Activated T-cell treated with anti-CD3 and anti-CD28 coated beads, Interleukin-2, amount 50 U/mL, for 24 hours (primary cell): ENCODE results near the gene STARD10.

Source experiments
- DNase-seq: peaks from one replicate; pipeline ENCODE4 v3.0.0-alpha.2; 2020
- H3K27ac Mint-ChIP-seq: 2 replicates; pipeline ENCODE4 v1.8.0; 2020; ENCODE audit warnings: mild to moderate bottlenecking, mixed read lengths
- H3K27me3 Mint-ChIP-seq: 2 replicates; pipeline ENCODE4 v1.8.0; 2020; ENCODE audit warnings: mixed read lengths
- H3K36me3 Mint-ChIP-seq: 2 replicates; pipeline ENCODE4 v1.8.0; 2020; ENCODE audit warnings: low read depth, mixed read lengths
- H3K4me1 Mint-ChIP-seq: 2 replicates; pipeline ENCODE4 v1.8.0; 2020; ENCODE audit warnings: low read depth, mixed read lengths
- H3K4me3 Mint-ChIP-seq: 2 replicates; pipeline ENCODE4 v1.8.0; 2020; ENCODE audit warnings: mild to moderate bottlenecking, moderate library complexity, mixed read lengths
- H3K9me3 Mint-ChIP-seq: 2 replicates; pipeline ENCODE4 v1.8.0; 2020; ENCODE audit warnings: mixed read lengths

The STARD10 gene

DNA sequence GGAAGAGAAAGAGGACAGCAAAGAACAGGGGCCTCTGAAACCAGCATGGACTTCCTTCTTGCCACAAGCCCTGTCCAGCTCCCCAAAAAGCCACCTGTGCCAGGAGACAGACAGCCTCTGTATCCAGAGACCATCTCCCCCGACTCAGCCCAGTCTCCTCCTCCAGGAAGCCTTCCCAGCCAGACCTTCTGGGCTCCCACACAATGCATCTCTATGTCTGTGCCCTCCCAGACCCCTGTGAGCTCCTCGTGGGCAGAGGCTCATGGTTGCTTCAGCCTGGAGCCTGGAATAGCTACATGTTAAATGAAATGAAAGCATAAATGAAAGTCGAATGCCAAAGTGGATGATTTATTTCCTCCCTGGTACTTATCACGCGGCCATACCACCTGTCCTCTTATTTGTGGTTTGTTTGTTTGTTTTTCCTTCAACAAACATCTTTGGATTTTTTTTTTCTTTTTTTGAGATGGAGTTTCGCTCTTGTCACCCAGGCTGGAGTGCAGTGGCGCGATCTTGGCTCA is 34.3 kb downstream of the STARD10 start:
- Mint-ChIP-seq H3K27me3 (no peaks in the 10 kb centered on the region), H3K36me3 (peaks cover 8% of the 10 kb centered on the region), H3K9me3 (no peaks in the 10 kb centered on the region), H3K27ac (no peak overlapping the region), H3K4me1 (peaks cover 18% of the 10 kb centered on the region), H3K4me3 (no peak overlapping the region)
- DNase-seq, result no peak

DNA sequence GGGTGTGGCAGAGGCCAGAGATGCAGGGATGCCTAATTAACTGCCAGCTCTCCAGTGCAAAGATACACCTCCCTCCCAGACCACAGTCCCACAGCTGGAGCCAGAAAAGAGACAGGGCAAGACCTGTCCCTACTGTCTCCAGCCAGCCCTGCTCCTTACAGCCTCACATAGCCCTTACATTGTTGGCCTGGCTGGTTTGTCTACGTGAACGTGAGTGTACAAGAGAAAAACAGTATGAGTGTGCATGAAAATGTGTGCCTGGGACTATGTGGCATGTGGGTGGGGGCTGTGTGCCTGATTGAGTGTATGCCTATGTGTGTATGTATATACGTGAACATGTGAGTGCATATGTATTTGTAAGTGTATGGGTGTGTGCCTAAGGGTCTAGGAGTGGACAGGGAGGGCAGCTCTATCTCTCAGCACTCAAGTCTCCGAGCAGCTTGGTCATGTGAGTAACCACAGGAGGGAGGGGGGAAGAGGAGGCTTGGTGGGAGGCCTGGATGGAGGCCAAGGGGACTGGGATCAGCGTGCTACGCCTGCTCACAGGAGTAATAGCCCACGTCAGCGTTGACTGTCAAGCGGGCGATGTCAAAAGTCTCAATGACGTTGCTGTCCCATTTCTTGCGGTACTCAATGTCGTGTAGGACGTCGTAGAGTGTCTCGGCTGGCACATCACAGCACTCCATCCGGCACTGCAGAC is 35.0 kb downstream of the STARD10 start:
- no peak for DNase-seq
- H3K4me3 Mint-ChIP-seq, result no peak overlapping the region
- no peaks in the 10 kb centered on the region for H3K9me3 Mint-ChIP-seq
- no peak overlapping the region for H3K27ac Mint-ChIP-seq
- no peaks in the 10 kb centered on the region for H3K27me3 Mint-ChIP-seq
- peaks cover 8% of the 10 kb centered on the region for H3K36me3 Mint-ChIP-seq
- H3K4me1 Mint-ChIP-seq, result peaks cover 16% of the 10 kb centered on the region

DNA sequence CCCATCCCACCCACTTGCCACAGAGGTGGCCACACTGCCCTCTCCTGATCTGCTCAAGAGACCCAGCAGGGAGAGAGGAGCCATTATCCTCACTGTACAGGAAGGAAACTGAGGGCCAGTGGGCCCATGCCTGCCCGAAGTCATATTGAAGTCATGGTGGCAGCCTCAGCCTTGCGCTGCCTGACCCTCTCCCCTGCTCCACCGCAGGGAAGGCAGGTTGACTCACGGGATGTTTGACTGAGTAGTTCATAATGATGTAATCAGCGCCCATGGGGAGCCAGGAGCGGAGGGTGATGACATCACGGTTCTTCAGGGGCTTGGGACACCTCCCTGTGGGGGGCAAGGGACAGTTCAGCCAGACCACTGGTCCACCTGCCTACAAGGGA is 35.5 kb downstream of the STARD10 start:
- Mint-ChIP-seq H3K4me1 (peaks cover 12% of the 10 kb centered on the region), H3K27me3 (no peaks in the 10 kb centered on the region), H3K9me3 (no peaks in the 10 kb centered on the region), H3K36me3 (peaks cover 8% of the 10 kb centered on the region), H3K27ac (peak overlapping the region; percentile 37), H3K4me3 (no peak overlapping the region)
- no peak for DNase-seq

DNA sequence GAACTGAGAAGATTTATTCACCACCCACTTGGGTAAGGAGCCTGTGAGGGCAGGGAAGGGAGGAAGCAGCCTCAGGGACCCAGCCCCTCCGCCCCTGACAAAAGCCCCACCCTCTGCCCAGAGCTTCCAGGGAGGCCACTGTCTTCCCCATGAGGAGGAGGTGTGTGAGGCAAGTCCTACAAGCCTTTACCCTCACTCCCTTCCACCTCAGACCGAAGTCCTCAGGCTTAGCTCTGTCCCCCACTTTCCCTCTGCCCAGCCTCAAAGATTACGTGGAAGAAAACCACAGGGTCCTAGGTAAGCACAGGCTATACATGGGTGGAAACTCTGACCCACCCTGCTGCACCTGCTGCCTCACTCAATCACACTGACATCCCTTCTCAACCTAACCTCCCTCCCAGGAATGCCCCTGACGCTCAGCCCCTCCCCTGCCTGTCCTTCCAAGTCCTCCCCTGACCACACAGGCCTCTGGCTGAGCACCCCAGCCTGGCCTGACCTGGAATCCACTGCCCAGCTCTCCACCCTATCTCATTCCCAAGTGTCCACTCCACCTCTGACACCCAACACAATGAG is 38.0 kb downstream of the STARD10 start:
- H3K27ac Mint-ChIP-seq, result no peak overlapping the region
- DNase-seq, result no peak
- peaks cover 14% of the 10 kb centered on the region for H3K36me3 Mint-ChIP-seq
- no peaks in the 10 kb centered on the region for H3K9me3 Mint-ChIP-seq
- H3K4me3 Mint-ChIP-seq, result no peak overlapping the region
- H3K27me3 Mint-ChIP-seq, result no peaks in the 10 kb centered on the region
- peaks cover 17% of the 10 kb centered on the region for H3K4me1 Mint-ChIP-seq

DNA sequence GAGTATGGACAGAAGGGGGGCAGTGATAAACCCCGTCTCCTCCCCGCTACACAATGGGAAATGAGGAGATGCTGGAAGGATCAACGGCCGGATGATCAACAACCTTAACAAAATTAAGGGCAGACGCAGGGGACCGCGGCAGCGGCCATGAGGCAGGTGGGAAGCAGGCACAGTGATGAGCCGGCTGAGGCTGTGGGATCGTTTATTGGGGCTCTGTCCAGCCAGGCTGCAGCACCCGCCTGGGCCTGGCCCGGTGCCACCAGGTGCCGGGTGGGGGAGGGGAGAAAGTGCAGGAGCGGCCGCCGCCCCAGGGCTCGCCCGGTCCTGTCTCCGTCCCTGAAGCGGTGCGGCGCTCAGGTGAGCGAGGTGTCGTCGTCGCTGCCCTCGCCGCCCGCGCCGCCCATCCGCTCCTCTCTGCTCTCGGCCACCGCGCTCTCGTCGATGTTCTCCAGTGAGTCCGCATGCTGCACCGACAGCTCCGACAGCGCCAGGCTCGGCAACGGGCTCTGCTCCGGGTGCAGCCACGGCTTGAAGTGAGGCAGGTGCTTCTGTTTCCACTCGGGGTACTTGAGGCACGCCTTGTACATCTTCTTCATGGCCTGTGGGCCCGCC is 39.2 kb downstream of the STARD10 start:
- Mint-ChIP-seq H3K4me1 (peaks cover 26% of the 10 kb centered on the region), H3K4me3 (no peak overlapping the region), H3K27ac (no peak overlapping the region)

DNA sequence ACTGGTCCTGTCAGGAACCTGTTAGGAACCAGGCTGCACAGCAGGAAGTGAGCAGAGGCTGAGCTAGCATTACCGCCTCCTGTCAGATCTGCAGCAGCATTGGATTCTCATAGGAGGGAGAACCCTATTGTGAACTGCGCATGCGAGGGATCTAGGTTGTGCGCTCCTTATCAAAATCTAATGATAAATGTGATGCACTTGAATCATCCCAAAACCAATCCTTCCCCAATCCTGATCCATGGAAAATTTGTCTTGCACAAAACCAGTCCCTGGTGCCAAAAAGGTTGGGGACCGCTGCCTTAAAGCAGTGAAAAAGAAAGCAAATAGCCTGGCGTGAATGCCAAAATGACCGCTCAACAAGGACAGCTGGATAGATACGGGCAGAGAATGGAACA is 39.7 kb downstream of the STARD10 start:
- Mint-ChIP-seq H3K4me3 (no peak overlapping the region), H3K9me3 (no peaks in the 10 kb centered on the region), H3K27ac (no peak overlapping the region), H3K36me3 (peaks cover 14% of the 10 kb centered on the region), H3K4me1 (peaks cover 31% of the 10 kb centered on the region), H3K27me3 (no peaks in the 10 kb centered on the region)
- no peak for DNase-seq

More for the DNA sequence above, 39.2 kb downstream of the STARD10 start:
- H3K36me3 Mint-ChIP-seq, result peaks cover 14% of the 10 kb centered on the region
- DNase-seq, result no peak
- H3K9me3 Mint-ChIP-seq, result no peaks in the 10 kb centered on the region
- no peaks in the 10 kb centered on the region for H3K27me3 Mint-ChIP-seq

DNA sequence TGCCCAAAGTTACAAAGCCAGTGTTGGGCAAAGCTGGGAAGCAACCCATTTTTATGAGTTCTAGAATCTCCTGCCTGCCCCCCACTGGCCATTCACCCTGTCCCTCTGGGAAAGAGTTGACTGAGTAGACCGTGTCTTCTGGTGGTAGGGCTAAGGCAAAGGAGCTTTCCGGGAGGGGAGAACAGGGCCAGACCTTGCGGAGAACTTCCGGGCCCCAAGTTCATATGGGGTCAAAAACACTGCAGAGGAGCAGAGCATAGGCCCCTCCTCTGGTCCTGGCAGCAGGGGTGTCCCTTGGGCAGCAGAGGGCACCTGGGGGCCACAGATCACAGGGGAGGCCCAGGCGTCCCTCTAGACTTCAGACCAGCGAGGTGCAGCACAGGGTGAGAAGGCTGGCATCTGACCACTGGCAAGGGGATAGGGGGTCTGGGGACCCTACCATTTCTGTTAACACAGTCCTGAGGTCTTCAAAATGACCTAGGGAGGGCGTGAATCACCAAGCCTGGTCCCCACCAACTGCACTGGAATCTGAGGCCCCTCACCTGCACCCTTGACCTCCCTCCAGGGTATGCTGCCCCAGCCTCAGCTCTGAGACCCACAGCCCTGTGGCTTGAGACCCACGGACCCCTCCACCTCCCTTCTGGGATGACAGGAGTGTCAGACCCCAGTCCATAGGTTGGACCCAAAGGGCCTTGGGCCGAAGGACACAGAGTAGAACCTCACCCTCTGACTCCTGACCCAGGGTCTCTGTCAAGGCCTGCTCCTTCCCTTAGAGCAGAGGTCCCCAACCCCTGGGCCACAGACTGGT is 40.3 kb downstream of the STARD10 start:
- H3K4me1 Mint-ChIP-seq, result peaks cover 37% of the 10 kb centered on the region
- no peaks in the 10 kb centered on the region for H3K27me3 Mint-ChIP-seq
- no peaks in the 10 kb centered on the region for H3K9me3 Mint-ChIP-seq
- peaks cover 19% of the 10 kb centered on the region for H3K36me3 Mint-ChIP-seq
- no peak overlapping the region for H3K27ac Mint-ChIP-seq
- DNase-seq, result no peak
- peak overlapping the region; percentile 87 for H3K4me3 Mint-ChIP-seq

DNA sequence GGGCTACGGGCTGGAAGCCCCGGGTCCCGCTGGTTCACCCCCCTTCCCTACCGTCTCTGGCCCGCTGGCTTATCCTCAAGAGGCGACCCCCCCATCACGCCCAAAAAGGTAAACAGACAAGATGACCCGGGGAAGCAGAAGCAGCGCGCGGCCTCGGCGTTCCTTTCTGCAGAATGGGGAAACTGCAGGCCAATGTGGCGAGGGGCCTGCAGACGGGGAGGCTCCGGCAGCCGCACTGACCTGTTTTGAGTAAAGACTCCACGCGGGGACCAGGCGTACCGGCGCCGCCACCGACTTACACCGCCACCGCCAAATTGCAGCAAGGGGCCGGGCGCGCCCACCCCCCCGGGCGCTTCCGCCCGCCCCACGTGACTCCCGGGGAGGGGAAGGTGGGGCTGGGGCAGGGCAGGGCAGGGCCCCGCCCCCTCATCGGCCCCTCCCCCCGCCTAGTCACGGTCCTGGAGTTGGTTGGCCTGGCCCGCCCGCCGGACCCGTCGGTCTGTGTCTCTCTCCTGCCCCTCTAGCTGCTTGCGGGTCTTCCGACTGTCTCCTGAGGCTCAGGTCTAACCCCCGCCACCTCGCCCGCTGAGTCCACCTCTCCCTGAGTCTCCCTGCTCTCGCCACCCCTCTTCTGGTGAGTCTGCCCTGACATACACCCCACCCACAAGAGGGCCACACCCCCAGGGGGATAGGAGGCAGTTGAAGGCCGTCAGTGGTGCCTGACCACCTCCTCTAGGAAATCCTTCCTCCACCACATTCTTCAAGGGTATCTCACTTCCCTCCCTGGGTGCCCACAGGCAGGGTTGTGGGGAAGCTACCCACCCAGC is 41.5 kb downstream of the STARD10 start, which contains the start of gene ARAP1:
TSS of gene ARAP1 (minus strand) at position 321 of the 827 bp plus-strand sequence. CDS start 25,280 bp downstream, outside the sequence.
- H3K4me1 Mint-ChIP-seq, result peaks cover 41% of the 10 kb centered on the region
- no peaks in the 10 kb centered on the region for H3K27me3 Mint-ChIP-seq
- no peaks in the 10 kb centered on the region for H3K9me3 Mint-ChIP-seq
- H3K27ac Mint-ChIP-seq, result peak within 1 kb of the TSS; percentile 96
- peak within 1 kb of the TSS; percentile 87 for H3K4me3 Mint-ChIP-seq
- peak; percentile 86 for DNase-seq
- peaks cover 15% of the 10 kb centered on the region for H3K36me3 Mint-ChIP-seq

DNA sequence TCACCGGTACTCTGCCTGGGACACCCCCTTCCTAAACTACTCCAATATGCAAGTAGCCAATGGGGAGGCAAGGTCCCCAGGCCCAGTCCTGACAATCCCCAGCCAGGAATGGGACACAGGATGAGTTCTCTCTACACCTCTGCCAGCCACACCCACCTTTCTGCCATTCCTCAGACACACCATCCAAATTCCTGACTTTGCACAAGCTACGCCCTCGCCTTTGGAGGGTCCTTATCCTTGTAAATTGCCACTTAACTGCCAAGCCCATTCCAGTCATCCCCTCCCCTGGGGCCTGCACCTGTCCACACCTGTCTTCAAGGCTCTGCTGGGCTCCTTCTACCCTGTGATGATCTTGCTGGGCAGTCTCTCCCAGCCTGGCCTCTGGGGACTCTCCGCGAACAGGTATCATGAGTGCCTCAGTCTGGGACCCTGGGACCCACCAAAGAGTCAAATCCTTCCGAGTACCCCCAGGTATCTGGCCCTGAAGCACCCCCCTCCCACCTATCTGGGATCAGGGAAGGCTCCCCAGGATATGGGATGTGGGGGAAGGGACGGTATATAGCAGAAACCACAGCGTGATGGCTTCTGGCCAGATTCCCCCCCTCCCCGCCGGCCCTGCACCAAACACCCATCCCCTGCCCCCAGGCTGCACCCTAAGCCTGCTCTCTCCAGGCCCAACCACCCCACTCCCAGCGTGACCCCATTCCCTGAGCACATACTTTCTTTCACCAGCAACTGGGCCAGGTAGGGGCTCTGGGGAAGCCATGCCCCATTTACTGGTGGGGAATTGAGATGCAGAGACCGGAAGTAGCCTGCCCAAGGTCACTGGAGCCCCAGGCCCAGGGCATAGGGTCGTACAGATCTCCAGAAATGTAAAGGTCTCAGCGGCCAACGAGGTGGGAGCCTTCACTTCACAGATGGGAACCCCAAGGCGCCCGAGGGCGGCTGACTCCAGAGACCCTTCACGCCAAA is 42.4 kb downstream of the STARD10 start:
- no peaks in the 10 kb centered on the region for H3K27me3 Mint-ChIP-seq
- peaks cover 43% of the 10 kb centered on the region for H3K4me1 Mint-ChIP-seq
- no peaks in the 10 kb centered on the region for H3K9me3 Mint-ChIP-seq
- no peak for DNase-seq
- H3K36me3 Mint-ChIP-seq, result peaks cover 13% of the 10 kb centered on the region
- peak overlapping the region; percentile 89 for H3K27ac Mint-ChIP-seq
- peak overlapping the region; percentile 87 for H3K4me3 Mint-ChIP-seq

DNA sequence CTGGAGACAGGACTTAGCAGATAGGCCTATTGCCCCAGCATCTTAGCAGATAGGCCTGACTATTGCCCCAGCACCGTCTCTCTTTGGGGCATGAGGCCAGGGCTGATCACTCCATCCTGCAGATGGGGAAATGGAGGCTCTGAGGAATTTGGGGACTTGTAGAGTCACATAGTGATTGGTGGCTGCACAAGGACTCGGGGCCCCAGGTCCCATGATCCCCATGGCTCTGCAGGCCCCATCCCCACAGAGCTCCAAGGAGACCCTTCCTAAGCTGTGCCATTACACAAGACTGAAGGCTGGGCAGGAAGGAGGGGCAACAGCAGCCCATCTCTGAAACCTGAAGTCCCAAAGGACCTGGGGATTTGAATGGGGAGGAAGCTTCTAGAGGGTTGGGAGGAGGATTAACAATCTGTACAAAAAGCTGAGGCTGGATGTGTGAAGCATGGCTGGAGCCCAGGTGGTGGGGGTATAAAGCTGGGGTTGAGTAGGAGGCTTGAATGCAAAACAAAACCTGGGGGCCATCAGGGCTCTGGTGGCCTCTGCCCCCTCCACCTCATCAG is 43.2 kb downstream of the STARD10 start:
- H3K4me1 Mint-ChIP-seq, result peaks cover 48% of the 10 kb centered on the region
- H3K27me3 Mint-ChIP-seq, result no peaks in the 10 kb centered on the region
- DNase-seq, result no peak
- no peaks in the 10 kb centered on the region for H3K9me3 Mint-ChIP-seq
- peak overlapping the region; percentile 87 for H3K4me3 Mint-ChIP-seq
- H3K27ac Mint-ChIP-seq, result peak overlapping the region; percentile 89
- H3K36me3 Mint-ChIP-seq, result peaks cover 13% of the 10 kb centered on the region

DNA sequence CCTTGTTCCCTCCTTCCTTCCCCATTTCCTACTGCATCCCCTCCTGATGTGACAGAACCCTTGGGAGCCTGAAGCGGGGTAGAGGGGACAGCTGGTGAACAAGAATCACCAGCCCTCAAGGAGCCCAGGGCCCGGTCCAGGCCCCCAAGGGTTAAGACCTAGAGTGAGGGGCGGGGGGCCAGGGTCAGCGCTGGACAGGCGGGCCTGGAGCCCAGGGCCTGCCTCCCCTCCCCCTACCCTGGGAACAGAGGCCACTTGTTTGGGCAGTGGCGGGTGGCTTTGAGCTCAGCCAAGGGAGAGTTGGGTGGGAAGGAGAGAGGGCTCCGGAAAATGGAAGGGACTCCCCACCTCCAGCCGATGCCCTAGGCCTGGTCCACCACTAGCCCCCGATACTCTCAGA is 43.8 kb downstream of the STARD10 start:
- Mint-ChIP-seq H3K27ac (no peak overlapping the region), H3K36me3 (peaks cover 13% of the 10 kb centered on the region), H3K27me3 (no peaks in the 10 kb centered on the region), H3K4me1 (peaks cover 48% of the 10 kb centered on the region), H3K4me3 (no peak overlapping the region), H3K9me3 (no peaks in the 10 kb centered on the region)
- no peak for DNase-seq

DNA sequence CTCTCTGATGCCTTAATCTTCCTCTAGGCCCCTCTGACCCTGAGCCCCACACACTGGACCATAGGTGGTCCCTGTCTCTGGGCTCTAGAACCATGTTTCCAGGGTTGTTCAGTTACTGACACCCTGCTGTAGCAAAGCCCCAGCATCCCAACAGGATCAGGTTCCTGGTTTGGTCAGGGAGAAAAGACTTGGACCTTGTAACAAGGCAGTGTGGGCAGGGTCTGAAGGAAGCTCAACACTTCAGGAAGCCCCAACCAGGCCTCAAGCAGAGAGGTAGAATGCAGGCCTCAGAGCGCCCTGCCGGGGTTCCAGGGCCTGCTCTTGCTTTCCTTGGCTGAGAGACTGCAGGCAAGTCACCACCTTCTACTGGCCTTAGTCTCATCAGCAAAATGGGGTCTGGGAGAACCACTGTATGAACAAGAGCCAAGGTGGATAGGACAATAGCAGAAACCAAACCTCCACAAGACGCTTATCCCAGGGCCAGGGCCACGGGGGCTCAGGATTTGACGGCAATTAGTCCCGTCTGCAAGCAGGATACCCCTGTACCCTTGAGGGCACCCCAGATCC is 46.5 kb downstream of the STARD10 start:
- peaks cover 56% of the 10 kb centered on the region for H3K4me1 Mint-ChIP-seq
- no peak for DNase-seq
- H3K9me3 Mint-ChIP-seq, result no peaks in the 10 kb centered on the region
- no peaks in the 10 kb centered on the region for H3K27me3 Mint-ChIP-seq
- H3K27ac Mint-ChIP-seq, result peak overlapping the region; percentile 23
- H3K36me3 Mint-ChIP-seq, result peaks cover 12% of the 10 kb centered on the region
- H3K4me3 Mint-ChIP-seq, result no peak overlapping the region
